ENCODE results near the gene SPAG5. TPM values are rescaled to one million over a fixed set of nuclear protein-coding genes. Genes with fewer than 3 reads are reported as not detected.

Gene SPAG5
- total and polyA plus RNA-seq, 9 of the 15 experiments (the other 6 are each of a cell fraction or from before 2014, with no cell fraction given) = 94.4 to 286 (median 151) TPM

GRCh38 chr17:28598799-28599310 lies at the start of gene SPAG5 (continued):
- TF ChIP-seq AFF1 (IDR thresholded peaks at IDR 0.05; ENCODE audit: low read depth in 1 of 2, partially characterized antibody in 2 of 2) = no peak
- TF ChIP-seq LEF1 (IDR thresholded peaks at IDR 0.05) = 0 out of 2 replicates have a peak, but pooled peaks have one; percentile 12
- peak; percentile 97 for TF ChIP-seq SUPT5H (IDR thresholded peaks at IDR 0.05)
- TF ChIP-seq TAF9B (IDR thresholded peaks at IDR 0.05; ENCODE audit: partially characterized antibody) = peak; percentile 86
- TF ChIP-seq ZFP36 (IDR thresholded peaks at IDR 0.05; ENCODE audit: low read depth, low read length, partially characterized antibody) = no peak
- peak; percentile 8 to 62; a peak in 1 of 4 replicates for TF ChIP-seq SRF (CRISPR knock-in tag; IDR thresholded peaks at IDR 0.05)
- peak; percentile 40 for TF ChIP-seq ZNF316 (IDR thresholded peaks at IDR 0.05)
- peak; percentile 29 to 39; a peak in 1 of 4 replicates for TF ChIP-seq MLLT1 (IDR thresholded peaks at IDR 0.05)
- TF ChIP-seq PHB (CRISPR knock-in tag; IDR thresholded peaks at IDR 0.05) = no peak; the same call in 1 of the 2 replicates
- TF ChIP-seq NKRF (IDR thresholded peaks at IDR 0.05; ENCODE audit: borderline replicate concordance) = peak; percentile 86; the same call in 1 of the 2 replicates
- TF ChIP-seq L3MBTL2 (IDR thresholded peaks at IDR 0.05) = peak; percentile 57; the same call in 1 of the 2 replicates
- peak; percentile 71; the same call in 1 of the 2 replicates for TF ChIP-seq TFAP4 (CRISPR knock-in tag; IDR thresholded peaks at IDR 0.05; ENCODE audit: borderline replicate concordance)
- TF ChIP-seq CBX1 (IDR thresholded peaks at IDR 0.05; ENCODE audit: low read depth) = peak; percentile 95
- no peak for TF ChIP-seq XRCC3 (IDR thresholded peaks at IDR 0.05)
- TF ChIP-seq ZNF24 (IDR thresholded peaks at IDR 0.05) = peak; percentile 31; the same call in 1 of the 2 replicates
- 0 out of 2 replicates have a peak, but pooled peaks have one; percentile 33 for TF ChIP-seq ZNF57 (CRISPR knock-in tag; IDR thresholded peaks at IDR 0.05)
- peak in 1 of 2 experiments; percentile 14; a peak in 1 of 4 replicates for TF ChIP-seq RCOR1 (IDR thresholded peaks at IDR 0.05; ENCODE audit: borderline replicate concordance in 1 of 2, low read depth in 2 of 2, low read length in 2 of 2)
- no peak for TF ChIP-seq XRCC5 (IDR thresholded peaks at IDR 0.05; ENCODE audit: low read depth, low read length)
- no peak for TF ChIP-seq KLF10 (CRISPR knock-in tag; IDR thresholded peaks at IDR 0.05)
- TF ChIP-seq POLR2A (conservative IDR thresholded peaks at IDR 0.05) = peak; percentile 98

Data from K562 (cell line).